Measurements from ENCODE around the gene ZWINT.

- TF ChIP-seq TAF1 (IDR thresholded peaks at IDR 0.05; ENCODE audit: low read depth, low read length) (no peak), POLR2A (IDR thresholded peaks at IDR 0.05; ENCODE audit: control extremely low read depth in 1 of 2, low read depth in 2 of 2, low read length in 2 of 2) (no peak), BRCA1 (IDR thresholded peaks at IDR 0.05; ENCODE audit: low read depth, low read length) (no peak), RBBP5 (IDR thresholded peaks at IDR 0.05; ENCODE audit: borderline replicate concordance, low read depth, low read length) (no peak), EP300 (IDR thresholded peaks at IDR 0.05; ENCODE audit: borderline replicate concordance in 1 of 2, low read depth in 2 of 2, low read length in 2 of 2) (no peak), MAX (IDR thresholded peaks at IDR 0.05) (no peak), TEAD4 (IDR thresholded peaks at IDR 0.05; ENCODE audit: low read depth, low read length) (no peak)
- TF ChIP-seq, protein P1, sequence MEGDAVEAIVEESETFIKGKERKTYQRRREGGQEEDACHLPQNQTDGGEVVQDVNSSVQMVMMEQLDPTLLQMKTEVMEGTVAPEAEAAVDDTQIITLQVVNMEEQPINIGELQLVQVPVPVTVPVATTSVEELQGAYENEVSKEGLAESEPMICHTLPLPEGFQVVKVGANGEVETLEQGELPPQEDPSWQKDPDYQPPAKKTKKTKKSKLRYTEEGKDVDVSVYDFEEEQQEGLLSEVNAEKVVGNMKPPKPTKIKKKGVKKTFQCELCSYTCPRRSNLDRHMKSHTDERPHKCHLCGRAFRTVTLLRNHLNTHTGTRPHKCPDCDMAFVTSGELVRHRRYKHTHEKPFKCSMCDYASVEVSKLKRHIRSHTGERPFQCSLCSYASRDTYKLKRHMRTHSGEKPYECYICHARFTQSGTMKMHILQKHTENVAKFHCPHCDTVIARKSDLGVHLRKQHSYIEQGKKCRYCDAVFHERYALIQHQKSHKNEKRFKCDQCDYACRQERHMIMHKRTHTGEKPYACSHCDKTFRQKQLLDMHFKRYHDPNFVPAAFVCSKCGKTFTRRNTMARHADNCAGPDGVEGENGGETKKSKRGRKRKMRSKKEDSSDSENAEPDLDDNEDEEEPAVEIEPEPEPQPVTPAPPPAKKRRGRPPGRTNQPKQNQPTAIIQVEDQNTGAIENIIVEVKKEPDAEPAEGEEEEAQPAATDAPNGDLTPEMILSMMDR (IDR thresholded peaks at IDR 0.05; ENCODE audit: control extremely low read depth in 1 of 3, insufficient read depth in 1 of 3, low read depth in 1 of 3, low read length in 3 of 3) = no peak
Observed at GRCh38 chr10:56359837-56360236, 1.2 kb downstream of the ZWINT start.
